ENCODE data around the gene GAD2.

GAD2 gene

DNA sequence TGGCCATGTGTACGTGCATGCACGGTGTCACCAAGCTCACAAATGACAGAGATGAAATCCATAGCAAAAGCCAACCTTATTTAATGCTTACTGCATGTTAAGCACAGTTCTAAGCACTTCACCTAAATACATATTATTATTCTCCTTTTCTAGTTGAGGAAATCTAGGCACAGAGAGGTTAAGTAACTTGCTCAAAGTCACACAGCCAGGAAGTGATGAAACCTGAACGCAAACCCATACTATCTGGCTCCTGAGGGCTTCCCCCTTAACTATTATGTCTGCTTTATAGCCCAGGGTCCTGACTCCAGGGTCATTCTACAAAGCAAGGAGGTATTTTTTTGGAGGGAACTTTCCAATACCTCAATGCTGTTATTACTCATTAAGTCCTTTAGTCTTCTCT lies 61.7 kb downstream of the GAD2 start:
- no peak for TF ChIP-seq CTCF (IDR thresholded peaks at IDR 0.05; ENCODE audit: insufficient read depth, low read length, missing control alignments)
- DNase-seq (ENCODE audit: low read depth, low spot score): no peak
- no peak overlapping the region for H3K4me3 ChIP-seq (ENCODE audit: low read depth, low read length)
- ChIA-PET POLR2A (no interaction called here), CTCF (no interaction called here)

DNA sequence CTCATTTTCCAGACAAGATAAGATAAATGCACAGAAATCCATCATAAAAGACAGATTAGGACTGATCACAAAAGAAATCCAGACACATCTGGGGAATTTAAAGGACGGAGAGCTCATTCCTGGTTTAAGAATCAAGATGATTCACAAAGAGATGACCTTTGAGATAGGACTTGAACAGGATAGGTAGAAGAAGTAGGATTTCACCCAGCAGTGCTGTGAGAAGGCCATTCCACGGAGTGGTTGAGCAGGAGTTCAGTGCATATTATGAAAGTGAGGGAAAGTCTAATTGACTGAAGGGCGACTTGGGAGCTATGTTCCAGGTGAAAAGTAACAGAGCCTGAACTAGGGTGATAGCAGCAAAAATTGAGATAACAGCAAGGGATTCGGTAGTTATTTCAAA lies 73.7 kb downstream of the GAD2 start:
- CTCF ChIA-PET: no interaction called here

DNA sequence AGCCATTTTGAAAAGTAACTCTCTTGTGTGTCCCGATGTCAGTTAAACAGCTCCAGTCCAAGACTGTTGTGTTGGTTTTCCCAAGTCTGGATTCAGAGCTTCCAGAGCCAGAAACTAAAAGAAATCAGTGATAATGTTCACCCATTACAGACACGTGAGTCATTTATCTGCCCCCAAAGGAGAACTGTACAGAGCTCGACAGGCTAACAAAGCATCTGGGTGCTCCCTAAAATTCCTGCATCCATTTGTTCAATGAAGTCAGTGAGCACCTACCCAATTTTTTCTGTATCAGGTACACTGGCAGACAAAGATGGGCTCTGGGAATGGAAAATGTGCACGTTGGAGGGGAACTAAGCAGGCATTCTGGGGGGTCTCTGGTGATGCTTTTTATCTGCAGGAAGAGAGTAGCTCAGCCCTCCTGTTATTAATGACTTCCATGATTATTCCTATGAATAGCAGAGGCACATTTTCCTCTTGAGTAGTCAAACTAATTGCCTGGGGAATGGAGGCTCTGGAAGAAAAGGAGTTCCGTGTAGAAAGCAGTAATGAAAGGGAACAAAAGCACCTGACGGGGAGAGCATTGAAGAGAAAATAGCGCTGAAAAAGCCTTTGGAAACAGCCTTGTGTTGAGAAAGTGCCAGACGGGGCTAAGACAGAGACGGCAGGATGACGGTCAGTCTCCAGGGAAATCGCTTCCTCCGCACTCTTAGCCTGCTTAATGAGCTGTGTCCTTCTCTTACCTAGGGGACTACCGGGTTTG lies 75.3 kb downstream of the GAD2 start:
- DNase-seq (ENCODE audit: low read depth, low spot score): no peak
- ChIA-PET CTCF (no interaction called here), POLR2A (no interaction called here)
- no peak for TF ChIP-seq CTCF (IDR thresholded peaks at IDR 0.05; ENCODE audit: insufficient read depth, low read length, missing control alignments)
- H3K4me3 ChIP-seq (ENCODE audit: low read depth, low read length): no peak overlapping the region

More for the DNA sequence above, 73.7 kb downstream of the GAD2 start:
- H3K4me3 ChIP-seq (ENCODE audit: low read depth, low read length): no peak overlapping the region
- DNase-seq (ENCODE audit: low read depth, low spot score): no peak
- POLR2A ChIA-PET: no interaction called here
- no peak for TF ChIP-seq CTCF (IDR thresholded peaks at IDR 0.05; ENCODE audit: insufficient read depth, low read length, missing control alignments)

DNA sequence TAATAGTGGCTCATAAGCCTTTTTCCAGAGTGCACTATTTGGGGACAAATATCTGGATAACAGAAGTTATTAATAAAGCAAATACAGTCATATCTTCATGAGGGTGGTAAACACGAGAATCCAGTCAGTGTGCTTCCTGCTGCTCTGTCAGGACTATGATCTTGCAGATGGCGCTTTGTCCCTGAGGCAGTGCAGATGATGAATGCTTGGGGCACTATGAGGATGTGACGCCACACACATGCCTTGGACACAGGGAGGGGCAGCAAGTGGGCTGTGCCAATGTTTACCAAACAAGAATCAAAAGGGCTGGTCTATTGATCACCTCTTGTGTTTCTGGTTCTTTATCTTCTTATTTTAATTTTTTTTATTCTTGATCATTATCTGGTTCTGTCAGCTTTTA lies 79.8 kb downstream of the GAD2 start:
- H3K4me3 ChIP-seq (ENCODE audit: low read depth, low read length): no peak overlapping the region
- CTCF ChIA-PET: no interaction called here
- no peak for TF ChIP-seq CTCF (IDR thresholded peaks at IDR 0.05; ENCODE audit: insufficient read depth, low read length, missing control alignments)
- POLR2A ChIA-PET: no interaction called here
- no peak for DNase-seq (ENCODE audit: low read depth, low spot score)

DNA sequence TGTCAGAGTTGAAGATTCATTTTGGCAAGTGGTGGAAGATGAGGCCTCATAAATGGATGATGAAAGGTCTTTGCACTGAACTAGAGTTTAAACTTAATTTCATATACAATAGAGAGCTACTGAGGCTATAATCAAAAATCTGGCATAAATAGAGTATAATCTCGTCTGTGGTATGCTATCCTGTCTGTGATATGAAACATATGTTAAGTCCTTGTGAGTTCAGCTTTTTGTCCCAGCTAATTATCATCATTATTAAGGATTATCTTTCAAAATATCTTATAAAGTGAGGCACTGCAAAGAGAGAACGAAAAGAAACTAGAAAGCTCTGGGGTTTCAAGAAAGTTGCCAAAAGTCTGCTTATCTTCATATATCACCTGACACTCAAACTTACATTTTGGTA lies 83.4 kb downstream of the GAD2 start:
- POLR2A ChIA-PET: no interaction called here
- CTCF ChIA-PET: no interaction called here
- TF ChIP-seq CTCF (IDR thresholded peaks at IDR 0.05; ENCODE audit: insufficient read depth, low read length, missing control alignments): no peak

DNA sequence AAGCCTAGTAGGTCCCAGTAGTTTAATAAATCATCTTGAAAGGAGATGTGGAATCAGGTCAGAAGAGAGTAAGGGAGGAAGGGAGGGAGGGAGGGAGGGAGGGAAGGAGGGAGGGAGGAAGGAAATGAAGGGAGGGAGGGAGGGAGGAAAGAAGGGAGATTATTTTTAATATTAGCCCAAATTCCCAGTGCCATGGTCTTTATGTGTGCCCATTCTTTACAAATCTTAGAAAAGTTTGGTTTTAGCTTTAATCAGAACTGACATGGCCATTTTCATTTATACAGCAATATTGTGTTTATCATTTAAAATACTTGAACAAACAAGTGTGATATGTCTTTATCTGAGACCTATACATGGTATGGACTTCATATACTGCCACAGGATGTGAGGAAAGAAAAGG lies 86.8 kb downstream of the GAD2 start:
- TF ChIP-seq CTCF (IDR thresholded peaks at IDR 0.05; ENCODE audit: insufficient read depth, low read length, missing control alignments): no peak
- no peak for DNase-seq (ENCODE audit: low read depth, low spot score)
- H3K4me3 ChIP-seq (ENCODE audit: low read depth, low read length): no peak overlapping the region
- POLR2A ChIA-PET: no interaction called here
- CTCF ChIA-PET: no interaction called here

More for the DNA sequence above, 83.4 kb downstream of the GAD2 start:
- H3K4me3 ChIP-seq (ENCODE audit: low read depth, low read length): no peak overlapping the region
- no peak for DNase-seq (ENCODE audit: low read depth, low spot score)
